ENCODE measurements around the gene PARD3B. TPM values are rescaled to one million over a fixed set of nuclear protein-coding genes. Genes with fewer than 3 reads are reported as not detected.
A peak's percentile ranks its signal among the peaks of the same experiment; 100 is the strongest.

PARD3B gene
- total and polyA plus RNA-seq, 2 experiments from 2014 or later = 4.3 to 8.5 TPM

DNA sequence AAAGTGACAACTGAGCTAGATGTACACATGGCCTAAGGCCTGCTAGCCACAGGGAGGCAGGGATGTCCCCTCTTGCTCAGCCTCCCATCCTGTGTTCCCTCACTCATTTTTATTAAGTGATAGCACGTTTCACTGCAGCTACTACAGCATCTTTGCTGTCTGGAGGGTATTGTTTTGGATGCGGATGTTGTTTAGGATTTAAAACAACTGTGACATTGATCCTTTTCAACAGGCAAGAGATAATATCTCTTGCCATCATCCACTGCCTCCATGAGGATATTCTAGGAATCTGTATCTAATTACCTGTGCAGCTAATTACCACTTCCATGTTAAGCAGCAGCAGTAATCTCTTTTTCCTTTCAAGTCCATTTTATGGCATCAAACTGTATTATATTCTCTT, 345.4 kb downstream of the PARD3B start:
- no peak overlapping the region for H3K27ac ChIP-seq
- TF ChIP-seq, protein P1, sequence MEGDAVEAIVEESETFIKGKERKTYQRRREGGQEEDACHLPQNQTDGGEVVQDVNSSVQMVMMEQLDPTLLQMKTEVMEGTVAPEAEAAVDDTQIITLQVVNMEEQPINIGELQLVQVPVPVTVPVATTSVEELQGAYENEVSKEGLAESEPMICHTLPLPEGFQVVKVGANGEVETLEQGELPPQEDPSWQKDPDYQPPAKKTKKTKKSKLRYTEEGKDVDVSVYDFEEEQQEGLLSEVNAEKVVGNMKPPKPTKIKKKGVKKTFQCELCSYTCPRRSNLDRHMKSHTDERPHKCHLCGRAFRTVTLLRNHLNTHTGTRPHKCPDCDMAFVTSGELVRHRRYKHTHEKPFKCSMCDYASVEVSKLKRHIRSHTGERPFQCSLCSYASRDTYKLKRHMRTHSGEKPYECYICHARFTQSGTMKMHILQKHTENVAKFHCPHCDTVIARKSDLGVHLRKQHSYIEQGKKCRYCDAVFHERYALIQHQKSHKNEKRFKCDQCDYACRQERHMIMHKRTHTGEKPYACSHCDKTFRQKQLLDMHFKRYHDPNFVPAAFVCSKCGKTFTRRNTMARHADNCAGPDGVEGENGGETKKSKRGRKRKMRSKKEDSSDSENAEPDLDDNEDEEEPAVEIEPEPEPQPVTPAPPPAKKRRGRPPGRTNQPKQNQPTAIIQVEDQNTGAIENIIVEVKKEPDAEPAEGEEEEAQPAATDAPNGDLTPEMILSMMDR (IDR thresholded peaks at IDR 0.05; ENCODE audit: low read depth, low read length) = no peak

DNA sequence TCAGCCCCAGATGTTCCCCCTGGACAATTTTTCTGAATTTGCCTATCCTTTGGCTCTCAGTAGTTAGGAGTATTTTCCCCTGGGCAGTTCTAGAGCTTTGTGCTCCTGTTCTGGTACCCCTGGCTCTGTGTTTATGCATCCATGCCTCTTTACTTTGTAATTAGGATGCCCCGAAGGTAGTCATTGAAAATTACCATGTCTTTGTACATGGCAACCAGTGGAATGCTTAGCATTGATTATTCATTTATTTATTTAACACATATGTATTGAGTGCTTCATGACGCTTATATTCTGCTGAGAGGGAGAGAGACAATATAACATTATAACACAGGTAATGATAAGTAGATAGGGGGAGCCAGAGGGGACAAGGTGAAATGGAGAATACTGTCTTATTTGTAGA, 346.5 kb downstream of the PARD3B start:
- Histone ChIP-seq H3K27me3 (no peaks in the 10 kb centered on the region), H3K4me3 (no peak overlapping the region), H3K9me3 (ENCODE audit: low read depth) (no peaks in the 10 kb centered on the region), H3K36me3 (no peaks in the 10 kb centered on the region), H3K4me1 (ENCODE audit: low read depth) (peaks cover 15% of the 10 kb centered on the region), H3K27ac (no peak overlapping the region)
- no peak for DNase-seq (ENCODE audit: low read depth in 1 of 2, low spot score in 1 of 2)
- TF ChIP-seq, protein P1 (IDR thresholded peaks at IDR 0.05; ENCODE audit: low read depth, low read length) = no peak

More for the DNA sequence above, 345.4 kb downstream of the PARD3B start:
- Histone ChIP-seq H3K4me1 (ENCODE audit: low read depth) (peaks cover 12% of the 10 kb centered on the region), H3K36me3 (no peaks in the 10 kb centered on the region), H3K4me3 (no peak overlapping the region), H3K27me3 (no peaks in the 10 kb centered on the region), H3K9me3 (ENCODE audit: low read depth) (no peaks in the 10 kb centered on the region)
- DNase-seq (ENCODE audit: low read depth in 1 of 2, low spot score in 1 of 2) = no peak

DNA sequence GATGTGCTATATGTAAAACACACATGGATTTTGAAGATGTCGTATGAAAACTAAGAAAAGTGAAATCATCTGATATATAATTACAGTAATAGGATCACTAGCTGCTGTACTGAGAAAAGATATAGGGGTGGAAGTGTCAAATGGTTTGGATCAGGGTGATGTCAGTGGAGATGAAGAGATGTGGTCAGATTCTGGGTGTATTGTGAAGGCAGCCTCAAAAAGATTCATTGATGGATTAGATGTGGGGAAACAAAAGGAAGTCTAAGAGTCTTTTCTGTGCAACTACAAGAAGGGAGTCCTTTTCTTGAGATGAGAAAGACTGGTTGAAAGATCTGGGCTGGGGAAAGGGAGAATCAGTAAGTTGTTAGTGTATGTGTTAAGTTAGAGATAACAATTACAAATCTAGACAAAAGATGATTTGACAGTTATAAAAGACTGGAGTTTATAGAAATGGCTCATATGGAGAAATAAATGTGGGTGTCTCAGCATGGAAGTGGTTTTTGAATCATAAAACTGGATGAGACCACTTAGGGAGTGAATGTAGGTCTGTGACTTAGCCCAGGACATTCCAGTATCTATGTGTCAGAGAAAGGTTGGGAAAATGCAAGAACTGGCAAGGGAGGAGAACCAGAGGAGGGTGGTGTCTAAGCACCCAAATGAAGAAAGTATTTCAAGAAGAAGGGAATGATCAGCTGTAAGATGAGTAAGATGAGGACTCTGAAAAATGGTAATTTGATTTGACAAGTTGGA, 347.4 kb downstream of the PARD3B start:
- peak in 1 of 2 donors; percentile 2 for DNase-seq (ENCODE audit: low read depth in 1 of 2, low spot score in 1 of 2)
- TF ChIP-seq, protein P1 (IDR thresholded peaks at IDR 0.05; ENCODE audit: low read depth, low read length) = no peak
- peaks cover 21% of the 10 kb centered on the region for H3K4me1 ChIP-seq (ENCODE audit: low read depth)
- no peaks in the 10 kb centered on the region for H3K9me3 ChIP-seq (ENCODE audit: low read depth)
- H3K27me3 ChIP-seq = no peaks in the 10 kb centered on the region
- H3K27ac ChIP-seq = no peak overlapping the region
- no peaks in the 10 kb centered on the region for H3K36me3 ChIP-seq
- no peak overlapping the region for H3K4me3 ChIP-seq

DNA sequence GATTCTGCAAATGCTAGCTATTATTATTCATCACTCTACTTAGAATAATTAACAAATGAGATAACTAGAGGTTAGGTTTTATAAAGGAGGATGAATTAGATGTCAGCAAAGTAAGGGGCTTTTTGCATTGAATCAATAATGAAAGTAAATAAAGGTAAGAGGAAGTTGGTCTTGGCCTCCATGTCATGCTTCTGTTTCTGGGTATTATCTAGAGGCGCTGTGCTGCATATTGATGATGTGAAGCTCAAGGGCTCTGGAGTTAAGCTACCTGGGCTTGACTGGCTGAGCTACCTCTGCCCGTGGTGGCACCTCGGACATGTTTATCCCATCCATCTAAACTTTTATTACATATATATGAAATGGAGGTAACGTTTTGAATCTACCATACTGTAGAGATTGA, 350.9 kb downstream of the PARD3B start:
- no peaks in the 10 kb centered on the region for H3K27me3 ChIP-seq
- H3K4me1 ChIP-seq (ENCODE audit: low read depth) = peaks cover 22% of the 10 kb centered on the region
- no peak for DNase-seq (ENCODE audit: low read depth in 1 of 2, low spot score in 1 of 2)
- no peak overlapping the region for H3K4me3 ChIP-seq
- H3K27ac ChIP-seq = no peak overlapping the region
- H3K9me3 ChIP-seq (ENCODE audit: low read depth) = no peaks in the 10 kb centered on the region
- no peaks in the 10 kb centered on the region for H3K36me3 ChIP-seq
- TF ChIP-seq, protein P1 (IDR thresholded peaks at IDR 0.05; ENCODE audit: low read depth, low read length) = no peak

DNA sequence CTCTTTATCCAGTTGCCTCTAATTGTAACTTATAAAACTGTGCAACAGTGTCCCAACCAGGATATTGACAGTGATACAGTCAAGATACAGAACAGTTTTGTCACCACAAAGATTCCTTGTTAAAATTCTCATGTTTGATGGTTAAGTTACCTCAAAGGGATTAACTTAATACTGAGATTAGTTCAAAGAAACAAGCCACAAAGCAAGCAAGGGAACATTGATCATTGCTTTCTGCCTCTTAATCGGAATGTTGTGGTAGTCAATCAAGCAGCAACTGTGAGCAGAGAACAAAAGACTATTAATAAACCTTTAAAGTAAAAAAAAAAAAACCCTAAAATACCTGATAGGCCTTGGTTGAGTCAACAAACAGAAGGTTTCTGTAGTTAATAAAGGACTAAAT, 352.3 kb downstream of the PARD3B start:
- Histone ChIP-seq H3K27ac (no peak overlapping the region), H3K9me3 (ENCODE audit: low read depth) (no peaks in the 10 kb centered on the region), H3K27me3 (no peaks in the 10 kb centered on the region), H3K4me3 (no peak overlapping the region), H3K4me1 (ENCODE audit: low read depth) (peaks cover 22% of the 10 kb centered on the region), H3K36me3 (no peaks in the 10 kb centered on the region)
- TF ChIP-seq, protein P1 (IDR thresholded peaks at IDR 0.05; ENCODE audit: low read depth, low read length) = no peak
- DNase-seq (ENCODE audit: low read depth in 1 of 2, low spot score in 1 of 2) = no peak
